ENCODE data around the gene GRIN1.

The GRIN1 gene

GRCh38 chr9:137189297-137190295 is 50.6 kb downstream of the GRIN1 start:
- H3K4me1 ChIP-seq (ENCODE audit: insufficient read depth, low read length) = peaks cover 6% of the 10 kb centered on the region; the same call in 1 of the 2 replicates
- H3K9ac ChIP-seq (ENCODE audit: low read depth, low read length) = peak overlapping the region; percentile 78
- no peaks in the 10 kb centered on the region for H3K9me3 ChIP-seq (ENCODE audit: control insufficient read depth, insufficient read depth, low read length)
- H3K36me3 ChIP-seq (ENCODE audit: insufficient read depth, low read length) = no peaks in the 10 kb centered on the region

- Histone ChIP-seq H3K4me1 (ENCODE audit: insufficient read depth, low read length) (peaks cover 6% of the 10 kb centered on the region; the same call in 1 of the 2 replicates), H3K9me3 (ENCODE audit: control insufficient read depth, insufficient read depth, low read length) (no peaks in the 10 kb centered on the region), H3K36me3 (ENCODE audit: insufficient read depth, low read length) (no peaks in the 10 kb centered on the region), H3K9ac (ENCODE audit: low read depth, low read length) (no peak overlapping the region)
These were observed 51.4 kb downstream of the GRIN1 start for GRCh38 chr9:137190315-137190856.

GRCh38 chr9:137191245-137191644 is 52.3 kb downstream of the GRIN1 start:
- Histone ChIP-seq H3K4me1 (ENCODE audit: insufficient read depth, low read length) (peaks cover 6% of the 10 kb centered on the region; the same call in 1 of the 2 replicates), H3K9me3 (ENCODE audit: control insufficient read depth, insufficient read depth, low read length) (no peaks in the 10 kb centered on the region), H3K9ac (ENCODE audit: low read depth, low read length) (no peak overlapping the region), H3K36me3 (ENCODE audit: insufficient read depth, low read length) (no peaks in the 10 kb centered on the region)

GRCh38 chr9:137191691-137192447 is 52.9 kb downstream of the GRIN1 start:
- Histone ChIP-seq H3K9ac (ENCODE audit: low read depth, low read length) (no peak overlapping the region), H3K36me3 (ENCODE audit: insufficient read depth, low read length) (no peaks in the 10 kb centered on the region), H3K9me3 (ENCODE audit: control insufficient read depth, insufficient read depth, low read length) (no peaks in the 10 kb centered on the region), H3K4me1 (ENCODE audit: insufficient read depth, low read length) (peaks cover 6% of the 10 kb centered on the region; the same call in 1 of the 2 replicates)

- peaks cover 6% of the 10 kb centered on the region; the same call in 1 of the 2 replicates for H3K4me1 ChIP-seq (ENCODE audit: insufficient read depth, low read length)
- H3K9me3 ChIP-seq (ENCODE audit: control insufficient read depth, insufficient read depth, low read length) = no peaks in the 10 kb centered on the region
- H3K36me3 ChIP-seq (ENCODE audit: insufficient read depth, low read length) = no peaks in the 10 kb centered on the region
- no peak overlapping the region for H3K9ac ChIP-seq (ENCODE audit: low read depth, low read length)
These were observed 53.5 kb downstream of the GRIN1 start for GRCh38 chr9:137192448-137192780.

DNA sequence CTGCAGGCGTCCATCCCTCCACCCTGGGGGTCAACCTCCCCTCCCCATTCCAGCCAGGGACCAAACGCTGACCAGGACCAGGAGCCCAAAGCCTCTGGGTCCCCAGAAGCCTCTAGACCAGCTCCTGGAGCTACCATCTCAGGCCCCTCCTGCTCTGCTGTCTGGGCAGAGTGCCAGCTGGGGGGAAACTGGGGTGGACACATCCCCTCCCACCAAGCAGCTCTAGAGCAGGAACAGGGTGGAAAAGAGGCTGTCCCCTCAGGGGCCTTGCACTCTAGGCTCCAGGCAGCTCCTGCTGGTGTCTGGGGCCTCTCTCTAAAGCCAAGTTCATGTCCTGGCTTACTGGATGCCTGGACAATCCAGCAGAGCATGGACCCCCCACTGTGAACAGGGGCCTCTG is 53.9 kb downstream of the GRIN1 start:
- Histone ChIP-seq H3K4me1 (ENCODE audit: insufficient read depth, low read length) (peaks cover 6% of the 10 kb centered on the region; the same call in 1 of the 2 replicates), H3K9me3 (ENCODE audit: control insufficient read depth, insufficient read depth, low read length) (no peaks in the 10 kb centered on the region), H3K36me3 (ENCODE audit: insufficient read depth, low read length) (no peaks in the 10 kb centered on the region), H3K9ac (ENCODE audit: low read depth, low read length) (no peak overlapping the region)

GRCh38 chr9:137193771-137194170 is 54.8 kb downstream of the GRIN1 start:
- H3K36me3 ChIP-seq (ENCODE audit: insufficient read depth, low read length) = no peaks in the 10 kb centered on the region
- H3K4me1 ChIP-seq (ENCODE audit: insufficient read depth, low read length) = peaks cover 6% of the 10 kb centered on the region; the same call in 1 of the 2 replicates
- H3K9me3 ChIP-seq (ENCODE audit: control insufficient read depth, insufficient read depth, low read length) = no peaks in the 10 kb centered on the region
- H3K9ac ChIP-seq (ENCODE audit: low read depth, low read length) = no peak overlapping the region

DNA sequence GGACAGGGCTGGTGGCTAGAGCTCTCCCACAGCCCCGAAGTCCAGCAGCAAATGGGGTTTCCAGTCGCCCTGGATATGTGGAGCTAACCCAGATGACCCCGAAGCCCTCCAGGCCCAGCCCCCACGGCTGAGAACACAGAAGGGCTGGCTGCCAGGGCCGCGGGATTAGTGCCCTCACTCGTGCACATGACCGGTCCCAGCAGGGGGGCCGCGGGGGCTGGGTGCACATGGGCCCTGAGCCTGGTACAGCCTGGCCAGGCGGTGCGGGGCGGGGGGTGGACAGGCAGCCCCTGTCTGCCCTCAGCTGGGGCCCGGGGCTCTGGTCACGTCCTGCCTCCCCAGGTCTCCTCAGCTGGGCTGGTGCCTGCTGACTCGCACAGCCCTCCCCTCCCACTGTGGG is 55.4 kb downstream of the GRIN1 start:
- Histone ChIP-seq H3K36me3 (ENCODE audit: insufficient read depth, low read length) (no peaks in the 10 kb centered on the region), H3K9me3 (ENCODE audit: control insufficient read depth, insufficient read depth, low read length) (no peaks in the 10 kb centered on the region), H3K4me1 (ENCODE audit: insufficient read depth, low read length) (peaks cover 3% of the 10 kb centered on the region; the same call in 1 of the 2 replicates), H3K9ac (ENCODE audit: low read depth, low read length) (no peak overlapping the region)

- H3K4me1 ChIP-seq (ENCODE audit: insufficient read depth, low read length) = no peaks in the 10 kb centered on the region; the same call in 1 of the 2 replicates
- H3K9me3 ChIP-seq (ENCODE audit: control insufficient read depth, insufficient read depth, low read length) = no peaks in the 10 kb centered on the region
- H3K36me3 ChIP-seq (ENCODE audit: insufficient read depth, low read length) = no peaks in the 10 kb centered on the region
- no peak overlapping the region for H3K9ac ChIP-seq (ENCODE audit: low read depth, low read length)
These were observed 56.0 kb downstream of the GRIN1 start for GRCh38 chr9:137194909-137195308.

GRCh38 chr9:137195525-137196220 is 56.7 kb downstream of the GRIN1 start:
- no peaks in the 10 kb centered on the region for H3K36me3 ChIP-seq (ENCODE audit: insufficient read depth, low read length)
- no peak overlapping the region for H3K9ac ChIP-seq (ENCODE audit: low read depth, low read length)
- no peaks in the 10 kb centered on the region for H3K9me3 ChIP-seq (ENCODE audit: control insufficient read depth, insufficient read depth, low read length)
- H3K4me1 ChIP-seq (ENCODE audit: insufficient read depth, low read length) = no peaks in the 10 kb centered on the region; the same call in 1 of the 2 replicates

- Histone ChIP-seq H3K4me1 (ENCODE audit: insufficient read depth, low read length) (no peaks in the 10 kb centered on the region; the same call in 1 of the 2 replicates), H3K36me3 (ENCODE audit: insufficient read depth, low read length) (no peaks in the 10 kb centered on the region), H3K9ac (ENCODE audit: low read depth, low read length) (no peak overlapping the region)
These were observed 59.3 kb downstream of the GRIN1 start for GRCh38 chr9:137198051-137198901.

GRCh38 chr9:137198902-137199283 is 59.9 kb downstream of the GRIN1 start:
- Histone ChIP-seq H3K36me3 (ENCODE audit: insufficient read depth, low read length) (no peaks in the 10 kb centered on the region), H3K9ac (ENCODE audit: low read depth, low read length) (peak overlapping the region; percentile 32; the same call in 1 of the 2 replicates), H3K4me1 (ENCODE audit: insufficient read depth, low read length) (peaks cover under 1% of the 10 kb centered on the region; the same call in 1 of the 2 replicates), H3K9me3 (ENCODE audit: control insufficient read depth, insufficient read depth, low read length) (no peaks in the 10 kb centered on the region)

More at GRCh38 chr9:137198051-137198901, 59.3 kb downstream of the GRIN1 start:
- H3K9me3 ChIP-seq (ENCODE audit: control insufficient read depth, insufficient read depth, low read length) = no peaks in the 10 kb centered on the region
